Measurements from ENCODE around the gene LARGE1. TPM values are rescaled to one million over a fixed set of nuclear protein-coding genes. Genes with fewer than 3 reads are reported as not detected.

Gene LARGE1
- total and polyA plus RNA-seq, 10 donors, result 1.9 to 35.8 (median 22.8) TPM

DNA sequence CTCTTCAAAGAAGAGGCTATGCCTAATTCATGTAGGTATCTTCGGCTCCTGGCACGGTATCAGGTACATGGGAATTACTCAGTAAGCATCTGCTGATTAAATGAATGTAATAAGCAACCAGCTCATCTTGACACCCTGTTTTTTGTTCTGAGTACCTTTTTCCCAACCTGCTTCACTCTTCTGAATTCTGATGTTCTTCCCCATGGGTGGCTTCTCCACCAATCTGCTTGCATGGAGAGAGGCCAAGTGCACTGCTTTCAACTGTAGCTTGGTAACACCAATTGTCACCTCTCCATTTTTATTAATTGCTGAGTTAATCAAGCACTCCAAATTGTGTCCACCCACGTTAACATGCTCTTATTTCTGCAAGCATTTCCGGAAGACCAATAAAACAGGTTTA, 40.5 kb downstream of the LARGE1 start:
- Histone ChIP-seq H3K4me3 (no peak overlapping the region), H3K4me1 (peaks cover 0 to 25% (median 14%) of the 10 kb centered on the region in 6 donors), H3K9me3 (no peaks in the 10 kb centered on the region), H3K36me3 (no peaks in the 10 kb centered on the region), H3K27me3 (replicated peaks in 1 of 7) (no peaks in the 10 kb centered on the region), H3K27ac (no peak overlapping the region)
- TF ChIP-seq, protein P1, sequence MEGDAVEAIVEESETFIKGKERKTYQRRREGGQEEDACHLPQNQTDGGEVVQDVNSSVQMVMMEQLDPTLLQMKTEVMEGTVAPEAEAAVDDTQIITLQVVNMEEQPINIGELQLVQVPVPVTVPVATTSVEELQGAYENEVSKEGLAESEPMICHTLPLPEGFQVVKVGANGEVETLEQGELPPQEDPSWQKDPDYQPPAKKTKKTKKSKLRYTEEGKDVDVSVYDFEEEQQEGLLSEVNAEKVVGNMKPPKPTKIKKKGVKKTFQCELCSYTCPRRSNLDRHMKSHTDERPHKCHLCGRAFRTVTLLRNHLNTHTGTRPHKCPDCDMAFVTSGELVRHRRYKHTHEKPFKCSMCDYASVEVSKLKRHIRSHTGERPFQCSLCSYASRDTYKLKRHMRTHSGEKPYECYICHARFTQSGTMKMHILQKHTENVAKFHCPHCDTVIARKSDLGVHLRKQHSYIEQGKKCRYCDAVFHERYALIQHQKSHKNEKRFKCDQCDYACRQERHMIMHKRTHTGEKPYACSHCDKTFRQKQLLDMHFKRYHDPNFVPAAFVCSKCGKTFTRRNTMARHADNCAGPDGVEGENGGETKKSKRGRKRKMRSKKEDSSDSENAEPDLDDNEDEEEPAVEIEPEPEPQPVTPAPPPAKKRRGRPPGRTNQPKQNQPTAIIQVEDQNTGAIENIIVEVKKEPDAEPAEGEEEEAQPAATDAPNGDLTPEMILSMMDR (IDR thresholded peaks at IDR 0.05 in 8 of 11, conservative IDR thresholded peaks at IDR 0.05 in 3 of 11), result no peak
- no peak for TF ChIP-seq POLR2AphosphoS5 (IDR thresholded peaks at IDR 0.05)
- TF ChIP-seq POLR2A (IDR thresholded peaks at IDR 0.05), result no peak
- 84 to 94% (median 90%) methylated on average over 4 of the region's 4 CpGs for WGBS, 5 donors
- intact Hi-C loops (cut with DNase I; ENCODE audit: low total_unique reads), result no loop called here
- DNase-seq, result no peak

- no peaks in the 10 kb centered on the region for H3K9me3 ChIP-seq
- peak overlapping the region in 1 of 8 donors; percentile 5 for H3K27ac ChIP-seq
- WGBS, 5 donors, result 67 to 80% (median 74%) methylated on average over 2 to 6 of the region's 6 CpGs; no CpG with 5 or more reads in 1 of the 5 donors
- H3K4me1 ChIP-seq, result peaks cover 0 to 45% (median 16%) of the 10 kb centered on the region in 6 donors
- intact Hi-C loops (cut with DNase I; ENCODE audit: low total_unique reads), result no loop called here
- TF ChIP-seq POLR2AphosphoS5 (IDR thresholded peaks at IDR 0.05) (no peak), POLR2A (IDR thresholded peaks at IDR 0.05) (no peak)
- TF ChIP-seq, protein P1 (IDR thresholded peaks at IDR 0.05 in 8 of 11, conservative IDR thresholded peaks at IDR 0.05 in 3 of 11), result no peak
- no peaks in the 10 kb centered on the region for H3K27me3 ChIP-seq (replicated peaks in 1 of 7)
- peak; percentile 32 for DNase-seq
- H3K36me3 ChIP-seq, result no peaks in the 10 kb centered on the region
- H3K4me3 ChIP-seq, result no peak overlapping the region
Observed at GRCh38 chr22:33875316-33875715, 45.0 kb downstream of the LARGE1 start.

- 85 to 93% (median 89%) methylated on average over 7 of the region's 7 CpGs for WGBS, 5 donors
- Histone ChIP-seq H3K36me3 (no peaks in the 10 kb centered on the region), H3K4me1 (peaks cover 0 to 45% (median 16%) of the 10 kb centered on the region in 6 donors), H3K4me3 (no peak overlapping the region), H3K27ac (peak overlapping the region in 1 of 8 donors; percentile 25), H3K9me3 (no peaks in the 10 kb centered on the region), H3K27me3 (replicated peaks in 1 of 7) (no peaks in the 10 kb centered on the region)
- peak; percentile 6 for DNase-seq
- intact Hi-C loops (cut with DNase I; ENCODE audit: low total_unique reads), result no loop called here
- TF ChIP-seq POLR2A (IDR thresholded peaks at IDR 0.05), result no peak
- TF ChIP-seq, protein P1 (IDR thresholded peaks at IDR 0.05 in 8 of 11, conservative IDR thresholded peaks at IDR 0.05 in 3 of 11), result no peak
- TF ChIP-seq POLR2AphosphoS5 (IDR thresholded peaks at IDR 0.05), result no peak
Observed at GRCh38 chr22:33874206-33874605, 46.1 kb downstream of the LARGE1 start.

DNA sequence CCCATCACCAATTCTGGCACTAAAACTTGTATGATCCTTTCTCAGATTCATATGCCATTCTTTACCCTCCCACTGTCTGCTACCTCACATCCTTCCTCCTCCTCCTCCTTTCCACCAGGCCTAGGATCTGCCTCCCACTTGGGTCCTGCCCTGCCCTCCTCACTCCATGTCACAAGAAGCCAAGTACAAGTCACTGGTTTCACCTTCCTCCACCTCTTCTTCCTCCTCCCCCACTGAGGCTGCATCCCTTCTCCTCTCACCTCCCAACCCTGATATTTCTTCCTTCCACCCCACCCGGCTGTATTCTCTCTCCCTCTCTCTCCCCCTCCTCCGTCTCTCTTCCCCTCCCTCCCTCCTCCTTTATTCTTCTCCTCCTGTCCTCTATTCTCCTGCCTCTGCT, 46.6 kb downstream of the LARGE1 start:
- DNase-seq, result no peak
- WGBS, 5 donors, result 42 to 58% (median 45%) methylated on average over 2 of the region's 2 CpGs
- intact Hi-C loops (cut with DNase I; ENCODE audit: low total_unique reads), result no loop called here
- no peaks in the 10 kb centered on the region for H3K27me3 ChIP-seq (replicated peaks in 1 of 7)
- no peak overlapping the region for H3K4me3 ChIP-seq
- H3K9me3 ChIP-seq, result no peaks in the 10 kb centered on the region
- peaks cover 0 to 45% (median 16%) of the 10 kb centered on the region in 6 donors for H3K4me1 ChIP-seq
- TF ChIP-seq, protein P1 (IDR thresholded peaks at IDR 0.05 in 8 of 11, conservative IDR thresholded peaks at IDR 0.05 in 3 of 11), result no peak
- TF ChIP-seq POLR2AphosphoS5 (IDR thresholded peaks at IDR 0.05), result no peak
- H3K36me3 ChIP-seq, result no peaks in the 10 kb centered on the region
- peak overlapping the region in 4 of 8 donors; percentile 25 to 46 (median 39) for H3K27ac ChIP-seq
